NCI-H1417 treated with DMSO at 0.1 percent for 48 hours (cell line): ENCODE results near the gene KIF26A.
"Not testable (repeated sequence)": the region's sequence is repeated elsewhere in the genome, so short reads cannot be mapped to it uniquely, and the experiment has no call there.

Experiments
- DNase-seq: peaks from one replicate; lab custom pipeline; 2025; lab: John Stamatoyannopoulos, UW

KIF26A gene

GRCh38 chr14:104143521-104144452 lies 5.4 kb downstream of the KIF26A start:
- DNase-seq: no peak

GRCh38 chr14:104144453-104144790 lies 6.0 kb downstream of the KIF26A start:
- DNase-seq: no peak

GRCh38 chr14:104144911-104145825 lies 6.8 kb downstream of the KIF26A start:
- no peak for DNase-seq

- DNase-seq: no peak
These were observed 7.6 kb downstream of the KIF26A start for GRCh38 chr14:104145826-104146601.

GRCh38 chr14:104146651-104147345 lies 8.4 kb downstream of the KIF26A start:
- no peak for DNase-seq

GRCh38 chr14:104147346-104148125 lies 9.1 kb downstream of the KIF26A start:
- no peak for DNase-seq

- DNase-seq: no peak
These were observed 10.3 kb downstream of the KIF26A start for GRCh38 chr14:104148433-104149277.

GRCh38 chr14:104149278-104149595 lies 10.8 kb downstream of the KIF26A start:
- no peak for DNase-seq

GRCh38 chr14:104149617-104150135 lies 11.3 kb downstream of the KIF26A start:
- no peak for DNase-seq

- DNase-seq: no peak
These were observed 12.0 kb downstream of the KIF26A start for GRCh38 chr14:104150136-104151025.

- DNase-seq: no peak
These were observed 12.6 kb downstream of the KIF26A start for GRCh38 chr14:104151026-104151381.

GRCh38 chr14:104151566-104152245 lies 13.3 kb downstream of the KIF26A start:
- DNase-seq: no peak

GRCh38 chr14:104152246-104152575 lies 13.8 kb downstream of the KIF26A start:
- DNase-seq: no peak

GRCh38 chr14:104152686-104153393 lies 14.5 kb downstream of the KIF26A start:
- no peak for DNase-seq

GRCh38 chr14:104153394-104153755 lies 15.0 kb downstream of the KIF26A start:
- DNase-seq: not testable (repeated sequence)

GRCh38 chr14:104154246-104154645 lies 15.9 kb downstream of the KIF26A start:
- no peak for DNase-seq

GRCh38 chr14:104155513-104155912 lies 17.1 kb downstream of the KIF26A start:
- no peak for DNase-seq

GRCh38 chr14:104156142-104156541 lies 17.8 kb downstream of the KIF26A start:
- DNase-seq: no peak
